ENCODE data around the gene BORA. TPM values are rescaled to one million over a fixed set of nuclear protein-coding genes. Genes with fewer than 3 reads are reported as not detected.

Gene BORA
- total and polyA plus RNA-seq, 2 experiments from 2014 or later: 12.0 to 23.9 TPM

- no peak for TF ChIP-seq EZH2 (IDR thresholded peaks at IDR 0.05; ENCODE audit: low read depth, unreplicated experiment)
- TF ChIP-seq, protein P1, sequence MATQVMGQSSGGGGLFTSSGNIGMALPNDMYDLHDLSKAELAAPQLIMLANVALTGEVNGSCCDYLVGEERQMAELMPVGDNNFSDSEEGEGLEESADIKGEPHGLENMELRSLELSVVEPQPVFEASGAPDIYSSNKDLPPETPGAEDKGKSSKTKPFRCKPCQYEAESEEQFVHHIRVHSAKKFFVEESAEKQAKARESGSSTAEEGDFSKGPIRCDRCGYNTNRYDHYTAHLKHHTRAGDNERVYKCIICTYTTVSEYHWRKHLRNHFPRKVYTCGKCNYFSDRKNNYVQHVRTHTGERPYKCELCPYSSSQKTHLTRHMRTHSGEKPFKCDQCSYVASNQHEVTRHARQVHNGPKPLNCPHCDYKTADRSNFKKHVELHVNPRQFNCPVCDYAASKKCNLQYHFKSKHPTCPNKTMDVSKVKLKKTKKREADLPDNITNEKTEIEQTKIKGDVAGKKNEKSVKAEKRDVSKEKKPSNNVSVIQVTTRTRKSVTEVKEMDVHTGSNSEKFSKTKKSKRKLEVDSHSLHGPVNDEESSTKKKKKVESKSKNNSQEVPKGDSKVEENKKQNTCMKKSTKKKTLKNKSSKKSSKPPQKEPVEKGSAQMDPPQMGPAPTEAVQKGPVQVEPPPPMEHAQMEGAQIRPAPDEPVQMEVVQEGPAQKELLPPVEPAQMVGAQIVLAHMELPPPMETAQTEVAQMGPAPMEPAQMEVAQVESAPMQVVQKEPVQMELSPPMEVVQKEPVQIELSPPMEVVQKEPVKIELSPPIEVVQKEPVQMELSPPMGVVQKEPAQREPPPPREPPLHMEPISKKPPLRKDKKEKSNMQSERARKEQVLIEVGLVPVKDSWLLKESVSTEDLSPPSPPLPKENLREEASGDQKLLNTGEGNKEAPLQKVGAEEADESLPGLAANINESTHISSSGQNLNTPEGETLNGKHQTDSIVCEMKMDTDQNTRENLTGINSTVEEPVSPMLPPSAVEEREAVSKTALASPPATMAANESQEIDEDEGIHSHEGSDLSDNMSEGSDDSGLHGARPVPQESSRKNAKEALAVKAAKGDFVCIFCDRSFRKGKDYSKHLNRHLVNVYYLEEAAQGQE (IDR thresholded peaks at IDR 0.05; ENCODE audit: unreplicated experiment): no peak
- TF ChIP-seq NANOG (IDR thresholded peaks at IDR 0.05; ENCODE audit: borderline replicate concordance): 0 out of 2 replicates have a peak, but pooled peaks have one; percentile 32
- TF ChIP-seq, protein P2, sequence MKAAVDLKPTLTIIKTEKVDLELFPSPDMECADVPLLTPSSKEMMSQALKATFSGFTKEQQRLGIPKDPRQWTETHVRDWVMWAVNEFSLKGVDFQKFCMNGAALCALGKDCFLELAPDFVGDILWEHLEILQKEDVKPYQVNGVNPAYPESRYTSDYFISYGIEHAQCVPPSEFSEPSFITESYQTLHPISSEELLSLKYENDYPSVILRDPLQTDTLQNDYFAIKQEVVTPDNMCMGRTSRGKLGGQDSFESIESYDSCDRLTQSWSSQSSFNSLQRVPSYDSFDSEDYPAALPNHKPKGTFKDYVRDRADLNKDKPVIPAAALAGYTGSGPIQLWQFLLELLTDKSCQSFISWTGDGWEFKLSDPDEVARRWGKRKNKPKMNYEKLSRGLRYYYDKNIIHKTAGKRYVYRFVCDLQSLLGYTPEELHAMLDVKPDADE (IDR thresholded peaks at IDR 0.05): peak; percentile 86
- TF ChIP-seq CREB1 (CRISPR knock-in tag; IDR thresholded peaks at IDR 0.05; ENCODE audit: low read depth): peak; percentile 25; the same call in 1 of the 2 replicates
- TF ChIP-seq POLR2AphosphoS5 (IDR thresholded peaks at IDR 0.05; ENCODE audit: low read depth): peak; percentile 83
- no peak for TF ChIP-seq ZNF114 (CRISPR knock-in tag; IDR thresholded peaks at IDR 0.05)
- H3K9me3 Mint-ChIP-seq: no peaks in the 10 kb centered on the region; the same call in 2 of the 3 replicates
- H3K27me3 ChIP-seq (ENCODE audit: insufficient read depth): no peaks in the 10 kb centered on the region
- H3K4me3 Mint-ChIP-seq: peak within 1 kb of the TSS; percentile 99
- peaks cover 16% of the 10 kb centered on the region; the same call in 1 of the 2 replicates for H3K4me1 ChIP-seq (ENCODE audit: insufficient read depth)
- H2AFZ ChIP-seq: peak within 1 kb of the TSS; percentile 83
- peak; percentile 99 for DNase-seq (ENCODE audit: low spot score)
- H3K27me3 Mint-ChIP-seq (ENCODE audit: insufficient read depth, low read depth, poor library complexity): peaks cover 7% of the 10 kb centered on the region
- peaks cover 12% of the 10 kb centered on the region; the same call in 1 of the 2 replicates for H3K36me3 ChIP-seq (ENCODE audit: insufficient read depth)
- peak within 1 kb of the TSS; percentile 100 for H3K27ac Mint-ChIP-seq
- peak within 1 kb of the TSS; percentile 71 for H3K4me3 ChIP-seq
- no peaks in the 10 kb centered on the region; the same call in 1 of the 2 replicates for H4K20me1 ChIP-seq (replicated peaks; ENCODE audit: insufficient read depth)
- H3K4me2 ChIP-seq: peak within 1 kb of the TSS; percentile 91
- peak; percentile 98 for ATAC-seq
- H3K36me3 Mint-ChIP-seq (ENCODE audit: low read depth): peaks cover 27% of the 10 kb centered on the region
- H3K79me2 ChIP-seq (replicated peaks; ENCODE audit: insufficient read depth): peaks cover 69% of the 10 kb centered on the region
- peak within 1 kb of the TSS; percentile 51; the same call in 1 of the 2 replicates for H3K27ac ChIP-seq (ENCODE audit: low read depth)
- H3K9me2 ChIP-seq (ENCODE audit: insufficient read depth): no peaks in the 10 kb centered on the region
- H3F3A ChIP-seq (replicated peaks; ENCODE audit: low read depth): no peaks in the 10 kb centered on the region
- H3K4me1 Mint-ChIP-seq: peaks cover 12% of the 10 kb centered on the region
Measured at GRCh38 chr13:72781451-72782439, 54.0 kb downstream of the BORA start, which contains the start of the genes DIS3 and PIBF1. DIS3 (minus strand) TSS chr13:72781900; CDS start chr13:72781832, 68 bp downstream. PIBF1 (plus strand) TSS chr13:72782133; CDS start chr13:72783470, 1,337 bp downstream.

- no peak for ATAC-seq
- H4K20me1 ChIP-seq (replicated peaks; ENCODE audit: insufficient read depth): no peaks in the 10 kb centered on the region; the same call in none of the 2 replicates
- H3K4me1 ChIP-seq (ENCODE audit: insufficient read depth): peaks cover 16% of the 10 kb centered on the region; the same call in 1 of the 2 replicates
- peak overlapping the region; percentile 80; the same call in 1 of the 2 replicates for H3K27ac Mint-ChIP-seq
- peaks cover 5% of the 10 kb centered on the region for H3K27me3 Mint-ChIP-seq (ENCODE audit: insufficient read depth, low read depth, poor library complexity)
- H2AFZ ChIP-seq: 0 out of 2 replicates have a peak overlapping the region, but pooled peaks have one; percentile 83
- peaks cover 18% of the 10 kb centered on the region for H3K36me3 Mint-ChIP-seq (ENCODE audit: low read depth)
- H3K4me3 ChIP-seq: peak overlapping the region; percentile 71
- H3K4me1 Mint-ChIP-seq: peaks cover 12% of the 10 kb centered on the region
- H3K79me2 ChIP-seq (replicated peaks; ENCODE audit: insufficient read depth): peaks cover 76% of the 10 kb centered on the region
- peak overlapping the region; percentile 91 for H3K4me2 ChIP-seq
- H3K27me3 ChIP-seq (ENCODE audit: insufficient read depth): no peaks in the 10 kb centered on the region
- no peak for DNase-seq (ENCODE audit: low spot score)
- H3K36me3 ChIP-seq (ENCODE audit: insufficient read depth): peaks cover 10% of the 10 kb centered on the region; the same call in 1 of the 2 replicates
- H3K4me3 Mint-ChIP-seq: peak overlapping the region; percentile 99
- no peaks in the 10 kb centered on the region for H3F3A ChIP-seq (replicated peaks; ENCODE audit: low read depth)
- no peaks in the 10 kb centered on the region; the same call in 2 of the 3 replicates for H3K9me3 Mint-ChIP-seq
- H3K27ac ChIP-seq (ENCODE audit: low read depth): no peak overlapping the region
- no peaks in the 10 kb centered on the region for H3K9me2 ChIP-seq (ENCODE audit: insufficient read depth)
- TF ChIP-seq CTCF (conservative IDR thresholded peaks at IDR 0.05; ENCODE audit: low read depth in 2 of 2) (no peak), POLR2AphosphoS5 (IDR thresholded peaks at IDR 0.05; ENCODE audit: low read depth) (no peak), ZNF114 (CRISPR knock-in tag; IDR thresholded peaks at IDR 0.05) (no peak), EZH2 (IDR thresholded peaks at IDR 0.05; ENCODE audit: low read depth, unreplicated experiment) (no peak), NANOG (IDR thresholded peaks at IDR 0.05; ENCODE audit: borderline replicate concordance) (no peak), JUNB (IDR thresholded peaks at IDR 0.05; ENCODE audit: unreplicated experiment) (no peak)
- TF ChIP-seq, protein P1 (IDR thresholded peaks at IDR 0.05; ENCODE audit: unreplicated experiment): no peak
Measured at GRCh38 chr13:72782717-72783116, 55.0 kb downstream of the BORA start.
